GM18861 (cell line): ENCODE data around the gene ARIH2.
"Not testable (repeated sequence)": the region's sequence is repeated elsewhere in the genome, so short reads cannot be mapped to it uniquely, and the experiment has no call there.

ENCODE experiments used
- ATAC-seq: cut with Tn5 transposase; IDR thresholded peaks from one replicate; pipeline ENCODE4 v1.9.1; 2021; ENCODE audit not compliant: unreplicated experiment

Gene ARIH2

GRCh38 chr3:48918388-48919214 is at the start of gene ARIH2:
TSS of gene ARIH2 (plus strand) at chr3:48918842. CDS start at chr3:48927559, 8,717 bp downstream.
- peak; percentile 72 for ATAC-seq

DNA sequence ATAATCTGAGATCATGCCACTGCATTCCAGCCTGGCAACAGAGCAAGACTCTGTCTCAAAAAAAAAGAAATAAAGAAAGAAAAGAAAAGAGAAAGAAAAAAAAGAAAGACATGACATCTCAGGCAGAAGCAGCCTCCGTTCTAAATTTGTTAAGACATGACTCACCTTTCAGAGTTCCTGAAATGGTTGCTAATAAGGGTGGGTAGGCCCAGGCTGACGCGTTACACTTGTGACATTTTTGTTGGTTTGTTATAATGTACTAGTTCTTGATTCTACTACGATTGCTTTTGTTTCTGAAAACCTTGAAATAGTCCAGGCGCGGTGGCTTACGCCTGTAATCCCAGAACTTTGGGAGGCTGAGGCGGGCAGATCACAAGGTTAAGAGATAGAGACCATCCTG is 41.0 kb upstream of the ARIH2 start:
- ATAC-seq: no peak

GRCh38 chr3:48879307-48879993 is 39.2 kb upstream of the ARIH2 start:
- ATAC-seq: no peak

DNA sequence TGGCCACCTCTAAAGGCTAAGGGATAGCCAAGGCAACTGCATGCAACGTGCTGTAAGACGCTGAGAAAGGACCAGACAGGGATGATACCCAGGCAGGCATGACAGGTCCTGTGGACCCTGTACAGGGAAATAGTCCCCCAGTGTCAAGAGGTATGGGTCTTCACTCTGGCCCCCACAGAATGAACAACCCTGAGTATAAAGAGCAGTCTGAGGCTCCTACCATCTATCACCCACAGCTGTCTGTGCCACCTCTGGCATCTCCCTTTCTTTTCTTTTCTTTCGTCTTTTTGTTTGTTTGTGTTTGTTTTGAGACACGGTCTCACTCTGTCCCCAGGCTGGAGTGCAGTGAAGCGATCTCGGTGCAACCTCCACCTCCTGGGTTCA is 38.7 kb upstream of the ARIH2 start:
- ATAC-seq: no peak

GRCh38 chr3:48881006-48881405 is 37.6 kb upstream of the ARIH2 start:
- no peak for ATAC-seq

- ATAC-seq: no peak
Observed at GRCh38 chr3:48881652-48882114, 37.0 kb upstream of the ARIH2 start.

GRCh38 chr3:48885753-48886152 is 32.9 kb upstream of the ARIH2 start:
- no peak for ATAC-seq

- ATAC-seq: no peak
Observed at GRCh38 chr3:48891606-48892005, 27.0 kb upstream of the ARIH2 start.

DNA sequence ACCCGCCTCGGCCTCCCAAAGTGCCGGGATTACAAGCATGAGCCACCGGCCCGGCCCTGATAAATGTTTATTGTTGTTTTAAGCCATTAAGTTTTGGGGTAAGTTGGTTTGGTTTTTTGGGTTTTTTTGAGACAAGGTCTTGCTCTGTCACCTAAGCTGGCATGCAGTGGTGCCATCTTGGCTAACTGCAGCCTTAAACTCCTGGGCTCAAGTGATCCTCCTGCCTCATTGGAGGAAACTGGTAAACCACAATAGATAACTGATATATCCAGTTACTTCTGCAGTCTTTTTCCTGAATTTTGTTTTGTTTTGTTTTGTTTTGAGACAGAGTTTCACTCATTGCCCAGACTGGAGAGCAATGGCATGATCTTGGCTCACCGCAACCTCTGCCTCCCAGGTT is 24.1 kb upstream of the ARIH2 start:
- ATAC-seq: no peak

DNA sequence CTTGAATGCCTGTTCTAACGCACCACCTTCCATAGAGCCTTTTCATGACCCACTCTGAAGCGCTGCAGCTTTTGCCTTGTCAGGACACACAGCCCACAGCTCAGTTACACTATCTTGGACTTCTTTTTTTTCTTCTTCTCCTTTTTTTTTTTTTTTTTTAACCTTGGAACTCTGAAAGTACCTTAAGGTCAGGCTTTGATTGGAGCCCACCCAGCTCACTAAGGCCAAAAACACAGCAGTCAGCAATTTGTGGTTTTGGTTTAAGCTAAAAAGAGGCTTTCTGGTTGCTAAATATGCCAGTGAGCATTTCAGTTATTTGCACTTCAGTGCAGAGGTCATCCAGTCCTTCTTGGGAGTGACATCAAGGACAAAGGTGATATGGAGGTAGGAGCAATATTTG is 21.7 kb upstream of the ARIH2 start:
- ATAC-seq: no peak

DNA sequence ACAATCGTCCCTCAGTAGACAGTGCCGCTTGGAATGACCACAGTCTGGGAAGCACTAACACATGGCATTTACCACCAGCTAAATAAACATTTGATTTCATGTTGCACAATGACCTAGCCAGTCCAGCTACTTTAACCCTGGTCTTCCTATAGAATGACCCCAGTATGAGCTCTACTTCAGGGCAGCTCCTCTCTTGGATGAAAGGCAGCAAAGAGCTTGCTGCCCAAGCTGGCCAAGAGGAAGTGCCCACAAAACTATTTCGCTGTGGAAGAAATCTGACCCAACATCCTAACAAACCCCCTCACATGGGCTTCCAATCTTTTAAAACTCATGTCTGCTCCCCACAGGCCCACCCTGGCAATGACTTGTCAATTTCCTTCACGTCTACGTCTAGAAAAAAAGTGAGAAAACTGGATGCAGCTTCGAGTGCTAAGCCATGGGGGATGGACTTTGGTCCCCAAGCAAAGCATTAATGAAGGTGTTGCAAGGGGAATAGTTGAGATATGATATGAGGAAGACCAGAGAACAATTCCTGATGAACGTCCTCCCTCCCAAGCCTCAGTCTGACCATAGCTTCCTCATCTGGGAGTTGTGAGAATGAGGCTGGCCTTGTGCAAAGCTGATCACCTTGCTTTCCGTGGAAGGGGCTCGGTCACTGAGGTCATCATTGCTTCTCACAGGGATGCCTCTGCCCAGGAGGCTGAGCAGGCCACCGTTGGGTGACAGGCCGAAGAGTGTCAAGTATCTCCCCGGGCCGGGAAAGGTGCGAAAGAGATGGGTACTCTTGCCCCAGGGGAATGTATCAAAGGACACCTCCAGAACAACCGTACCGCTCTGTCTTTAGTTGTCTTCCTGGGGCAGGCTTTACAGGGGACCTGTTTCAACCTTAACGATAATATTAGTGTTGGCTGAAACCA is 20.9 kb upstream of the ARIH2 start:
- ATAC-seq: no peak

GRCh38 chr3:48898383-48899234 is 20.0 kb upstream of the ARIH2 start, which contains the start of gene SLC25A20:
TSS of gene SLC25A20 (minus strand) at chr3:48898882. CDS start at chr3:48898794, 88 bp downstream.
- peak; percentile 81 for ATAC-seq

- no peak for ATAC-seq
Observed at GRCh38 chr3:48899273-48899672, 19.4 kb upstream of the ARIH2 start.

DNA sequence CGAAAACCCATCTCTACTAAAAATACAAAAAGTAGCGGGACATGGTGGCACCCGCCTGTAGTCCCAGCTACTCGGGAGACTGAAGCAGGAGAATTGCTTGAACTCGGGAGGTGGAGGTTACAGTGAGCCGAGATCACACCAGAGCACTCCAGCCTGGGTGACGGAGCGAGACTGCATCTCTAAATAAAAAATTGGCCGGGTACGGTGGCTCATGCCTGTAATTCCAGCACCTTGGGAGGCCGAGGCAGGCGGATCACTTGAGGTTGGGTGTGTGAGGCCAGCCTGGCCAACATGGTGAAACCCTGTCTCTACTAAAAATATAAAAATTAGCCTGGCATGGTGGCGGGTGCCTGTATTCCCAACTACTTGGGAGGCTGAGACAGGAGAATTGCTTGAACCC is 11.6 kb upstream of the ARIH2 start:
- not testable (repeated sequence) for ATAC-seq

- no peak for ATAC-seq
Observed at GRCh38 chr3:48915296-48915695, 3.3 kb upstream of the ARIH2 start.

- no peak for ATAC-seq
Observed at GRCh38 chr3:48919215-48920138, 835 bp downstream of the ARIH2 start.

DNA sequence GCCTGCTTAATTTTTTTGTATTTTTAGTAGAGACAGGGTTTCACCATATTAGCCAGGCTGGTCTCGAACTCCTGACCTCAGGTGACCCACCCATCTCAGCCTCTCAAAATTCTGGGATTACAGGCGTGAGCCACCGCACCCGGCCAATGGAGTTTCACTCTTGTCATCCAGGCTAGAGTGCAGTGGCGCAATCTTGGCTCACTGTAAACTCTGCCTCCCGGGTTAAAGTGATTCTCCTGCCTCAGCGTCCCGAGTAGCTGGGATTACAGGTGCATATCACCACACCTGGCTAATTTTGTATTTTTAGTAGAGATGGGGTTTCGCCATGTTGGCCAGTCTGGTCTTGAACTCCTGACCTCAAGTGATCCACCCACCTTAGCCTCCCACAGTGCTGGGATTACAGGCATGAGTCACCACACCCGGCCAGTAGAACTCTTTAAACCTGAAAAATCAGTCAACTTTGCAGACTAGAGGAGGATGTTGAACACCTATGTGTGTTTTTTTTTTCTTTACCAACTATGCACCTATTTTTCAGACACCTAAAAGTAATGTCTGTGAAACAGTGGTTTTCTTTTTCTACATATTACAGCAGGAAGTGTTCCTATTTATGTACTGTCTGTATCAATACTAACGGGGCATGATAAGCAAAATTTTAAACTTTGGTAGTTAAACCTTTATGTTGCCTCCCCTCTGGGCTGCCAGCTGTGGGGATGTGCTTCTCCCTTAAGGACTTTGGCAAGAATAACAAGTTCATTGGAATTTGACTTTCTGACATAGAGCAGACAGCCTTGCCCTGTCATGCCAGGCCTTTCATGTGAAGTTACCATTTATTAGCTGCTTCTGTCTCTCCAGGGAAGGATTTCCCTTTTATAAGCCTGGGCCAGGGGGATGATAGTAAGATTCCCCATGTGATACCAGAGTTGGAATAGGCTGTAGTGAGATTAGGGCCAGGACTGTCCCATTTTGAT is 8.1 kb downstream of the ARIH2 start:
- no peak for ATAC-seq

DNA sequence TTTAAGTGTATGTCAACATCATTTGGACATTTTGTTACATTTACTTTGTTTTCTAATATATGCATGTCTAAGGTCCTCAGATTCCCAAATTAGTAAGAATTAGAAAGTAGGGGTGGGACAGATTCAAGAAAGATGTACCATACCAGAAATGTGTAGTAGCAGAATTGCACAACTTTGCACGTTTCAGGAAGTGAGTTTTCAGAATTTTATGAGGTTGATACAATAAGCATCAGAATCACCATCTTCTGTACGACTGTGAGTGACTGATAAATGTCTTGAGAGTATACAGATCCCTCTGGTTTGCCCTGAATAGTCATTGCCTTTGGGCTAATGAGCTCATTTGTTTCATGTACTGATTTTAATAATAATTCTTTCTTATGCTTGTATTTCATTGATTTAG is 9.3 kb downstream of the ARIH2 start:
- no peak for ATAC-seq
